H1 (cell line): ENCODE results near the gene MAP3K14. TPM values are rescaled to one million over a fixed set of nuclear protein-coding genes. Genes with fewer than 3 reads are reported as not detected.

Experiments
- CTCF ChIA-PET: fragments of 300-600 bp; sonication (Branson Sonifier 250); formaldehyde crosslinking; loops from one replicate; lab custom pipeline; 2021; ENCODE audit not compliant: partially characterized antibody; lab: Charles Lee
- POLR2A ChIA-PET: fragments of 300-600 bp; sonication (Branson Sonifier 250); formaldehyde crosslinking; loops from one replicate; lab custom pipeline; 2021; ENCODE audit warnings: inconsistent platforms; ENCODE audit not compliant: partially characterized antibody; lab: Charles Lee
- DNase-seq, 2 experiments: peaks; one replicate each; pipeline versions ENCODE4 v3.0.0 to v3.0.0-alpha.2; 2010 to 2022; ENCODE audit warnings: low spot score in 2 of 2, low read depth in 1 of 2, mixed read lengths in 1 of 2
- FAIRE-seq: peaks from 2 replicates; lab custom pipeline; 2011; peaks lifted over from hg19 to GRCh38; lab: Jason Lieb, UNC
- H2AFZ ChIP-seq: 2 replicates; pipeline ENCODE4 v1.8.1; 2012; ENCODE audit warnings: low read length, inconsistent platforms
- H2AK5ac ChIP-seq: 2 replicates; pipeline ENCODE4 v1.6.1; 2013; ENCODE audit warnings: low read depth, low read length
- H2BK120ac ChIP-seq: replicated peaks from 2 replicates; pipeline ENCODE3; 2013; ENCODE audit warnings: low read depth, low read length, inconsistent platforms
- H2BK12ac ChIP-seq: 2 replicates; pipeline ENCODE4 v1.6.1; 2013; ENCODE audit warnings: low read depth, low read length
- H2BK15ac ChIP-seq: 2 replicates; pipeline ENCODE4 v1.6.1; 2013; ENCODE audit warnings: low read length
- H2BK20ac ChIP-seq: 2 replicates; pipeline ENCODE4 v1.6.1; 2013; ENCODE audit warnings: low read length
- H2BK5ac ChIP-seq: 2 replicates; pipeline ENCODE4 v1.6.1; 2013; ENCODE audit warnings: low read depth, low read length
- H3K14ac ChIP-seq: 2 replicates; pipeline ENCODE4 v1.6.1; 2013; ENCODE audit warnings: inconsistent platforms; ENCODE audit not compliant: insufficient read length
- H3K18ac ChIP-seq: 2 replicates; pipeline ENCODE4 v1.6.1; 2013; ENCODE audit warnings: low read length; ENCODE audit errors: extremely low read depth
- H3K23ac ChIP-seq: 2 replicates; pipeline ENCODE4 v1.6.1; 2013; ENCODE audit warnings: inconsistent platforms; ENCODE audit not compliant: insufficient read length
- H3K23me2 ChIP-seq: 2 replicates; pipeline ENCODE4 v1.6.1; 2013; ENCODE audit warnings: low read depth, low read length
- H3K27ac ChIP-seq: 2 replicates; pipeline ENCODE4 v1.6.1; 2011; ENCODE audit warnings: low read depth, low read length, inconsistent platforms
- H3K27me3 ChIP-seq, 4 experiments: replicated peaks in 1 of 4; 1 replicate in 1 of 4; 2 replicates in 3 of 4; pipeline versions ENCODE4 v1.6.1 to v1.8.1; 2011 to 2013; ENCODE audit warnings: low read length in 3 of 4, mild to moderate bottlenecking in 3 of 4, inconsistent platforms in 2 of 4, mixed read lengths in 2 of 4, moderate library complexity in 1 of 4; ENCODE audit not compliant: control insufficient read depth in 3 of 4, insufficient read depth in 3 of 4; ENCODE audit errors: extremely low read depth in 1 of 4
- H3K36me3 ChIP-seq, 4 experiments: 2 replicates each; pipeline versions ENCODE4 v1.6.1 to v1.8.1; 2011 to 2013; ENCODE audit warnings: mild to moderate bottlenecking in 4 of 4, low read length in 3 of 4, moderate library complexity in 2 of 4, control low read depth in 1 of 4, inconsistent platforms in 1 of 4; ENCODE audit not compliant: insufficient read depth in 4 of 4, control insufficient read depth in 2 of 4
- H3K4ac ChIP-seq: replicated peaks from 2 replicates; pipeline ENCODE3; 2013; ENCODE audit warnings: low read length, low read depth, mixed read lengths, inconsistent platforms; ENCODE audit not compliant: insufficient read length
- H3K4me1 ChIP-seq, 4 experiments: replicated peaks in 1 of 4; 1 replicate in 1 of 4; 2 replicates in 3 of 4; pipeline versions ENCODE4 v1.6.1 to v1.8.1; 2011 to 2013; ENCODE audit warnings: low read length in 3 of 4, inconsistent platforms in 2 of 4, mixed read lengths in 1 of 4; ENCODE audit not compliant: insufficient read depth in 4 of 4, control insufficient read depth in 3 of 4
- H3K4me2 ChIP-seq, 2 experiments: 2 replicates each; pipeline versions ENCODE4 v1.6.1 to v1.8.1; 2011 to 2013; ENCODE audit warnings: low read depth in 2 of 2, low read length in 2 of 2, control low read depth in 1 of 2, inconsistent platforms in 1 of 2, mild to moderate bottlenecking in 1 of 2; ENCODE audit not compliant: insufficient read depth in 1 of 2
- H3K4me3 ChIP-seq, 4 experiments: fragments of 200-600, 300-600 bp in 1 of 4; sonication (generic), shearing (Covaris generic), sonication (Bioruptor Twin) in 1 of 4; 2 replicates each; pipeline versions ENCODE4 v1.5.1 to v1.8.1; 2011 to 2016; ENCODE audit warnings: low read length in 4 of 4, low read depth in 3 of 4, control low read depth in 2 of 4, inconsistent platforms in 2 of 4, mild to moderate bottlenecking in 2 of 4, mixed read lengths in 1 of 4, moderate library complexity in 1 of 4; ENCODE audit not compliant: insufficient read depth in 2 of 4; ENCODE audit errors: extremely low read depth in 1 of 4
- H3K56ac ChIP-seq: replicated peaks from 2 replicates; pipeline ENCODE3; 2013; ENCODE audit warnings: low read depth, mild to moderate bottlenecking, mixed read lengths, low read length, inconsistent platforms; ENCODE audit not compliant: insufficient read length
- H3K79me1 ChIP-seq: 2 replicates; pipeline ENCODE4 v1.6.1; 2013; ENCODE audit warnings: low read depth, low read length, control low read depth
- H3K79me2 ChIP-seq, 2 experiments: 2 replicates each; pipeline versions ENCODE4 v1.6.1 to v1.8.1; 2012 to 2013; ENCODE audit warnings: low read length in 2 of 2, mild to moderate bottlenecking in 2 of 2, inconsistent platforms in 1 of 2; ENCODE audit not compliant: insufficient read depth in 2 of 2, control insufficient read depth in 1 of 2
- H3K9ac ChIP-seq, 4 experiments: replicated peaks in 1 of 4; 1 replicate in 1 of 4; 2 replicates in 3 of 4; pipeline versions ENCODE4 v1.6.1 to v1.8.1; 2011 to 2013; ENCODE audit warnings: low read depth in 3 of 4, low read length in 3 of 4, control low read depth in 2 of 4, mild to moderate bottlenecking in 2 of 4, moderate library complexity in 2 of 4, inconsistent platforms in 1 of 4; ENCODE audit errors: extremely low read depth in 1 of 4
- H3K9me3 ChIP-seq, 2 experiments: 2 replicates each; pipeline versions ENCODE4 v1.6.1 to v1.8.1; 2012 to 2013; ENCODE audit warnings: mild to moderate bottlenecking in 2 of 2, moderate library complexity in 2 of 2, control low read depth in 1 of 2, inconsistent platforms in 1 of 2, low read depth in 1 of 2, low read length in 1 of 2, mixed read lengths in 1 of 2; ENCODE audit not compliant: insufficient read depth in 2 of 2
- H4K20me1 ChIP-seq, 2 experiments: replicated peaks in 1 of 2; 2 replicates each; pipeline versions ENCODE3 to v1.8.1; 2011 to 2013; ENCODE audit warnings: inconsistent platforms in 2 of 2, low read length in 2 of 2, mild to moderate bottlenecking in 1 of 2; ENCODE audit not compliant: insufficient read depth in 2 of 2, control insufficient read depth in 1 of 2
- H4K5ac ChIP-seq: 2 replicates; pipeline ENCODE4 v1.6.1; 2013; ENCODE audit warnings: low read length, low read depth, mixed read lengths, inconsistent platforms; ENCODE audit not compliant: insufficient read length
- H4K8ac ChIP-seq: 2 replicates; pipeline ENCODE4 v1.8.0; 2013; ENCODE audit warnings: mild to moderate bottlenecking, moderate library complexity, low read length, inconsistent platforms; ENCODE audit not compliant: insufficient read depth; ENCODE audit errors: extremely low read depth
- H4K91ac ChIP-seq: replicated peaks from 2 replicates; pipeline ENCODE3; 2013; ENCODE audit warnings: low read length, mixed read lengths, inconsistent platforms; ENCODE audit not compliant: insufficient read length
- BCL11A ChIP-seq, 2 experiments: IDR thresholded peaks; one replicate each; pipeline ENCODE4 v1.6.1; 2011; ENCODE audit warnings: low read depth in 2 of 2, low read length in 2 of 2, mild to moderate bottlenecking in 2 of 2
- CEBPB ChIP-seq: IDR thresholded peaks from 2 replicates; pipeline ENCODE4 v1.6.1; 2012; ENCODE audit warnings: low read depth, low read length
- FOSL1 ChIP-seq: IDR thresholded peaks from 2 replicates; pipeline ENCODE4 v1.6.1; 2011; ENCODE audit warnings: mild to moderate bottlenecking, low read depth, low read length, moderate library complexity; ENCODE audit not compliant: insufficient read depth
- JUND ChIP-seq: IDR thresholded peaks from 2 replicates; pipeline ENCODE4 v1.6.1; 2011; ENCODE audit warnings: mild to moderate bottlenecking, improper control_type of control experiment, low read length
- KDM5A ChIP-seq: fragments of 200-600 bp; IDR thresholded peaks from 2 replicates; pipeline ENCODE4 v1.7.1; 2012; ENCODE audit warnings: mild to moderate bottlenecking, low read length, inconsistent platforms, mixed read lengths
- RAD21 ChIP-seq, 2 experiments: IDR thresholded peaks in 1 of 2; conservative IDR thresholded peaks in 1 of 2; 2 replicates each; pipeline ENCODE4 v1.6.1; 2011; ENCODE audit warnings: low read depth in 2 of 2, low read length in 2 of 2, improper control_type of control experiment in 1 of 2, inconsistent platforms in 1 of 2, mild to moderate bottlenecking in 1 of 2, moderate library complexity in 1 of 2
- RBBP5 ChIP-seq: IDR thresholded peaks from 2 replicates; pipeline ENCODE4 v1.7.1; 2012; ENCODE audit warnings: low read depth, mild to moderate bottlenecking, inconsistent platforms, low read length, moderate library complexity, borderline replicate concordance
- RXRA ChIP-seq: IDR thresholded peaks from 2 replicates; pipeline ENCODE4 v1.6.1; 2011; ENCODE audit warnings: low read depth, mild to moderate bottlenecking, low read length, moderate library complexity; ENCODE audit not compliant: insufficient read depth
- SIX5 ChIP-seq: IDR thresholded peaks from 2 replicates; pipeline ENCODE4 v1.6.1; 2011; ENCODE audit warnings: mild to moderate bottlenecking, low read depth, low read length
- ZNF274 ChIP-seq: IDR thresholded peaks from 2 replicates; pipeline ENCODE4 v1.7.0; 2012; ENCODE audit warnings: low read length, borderline replicate concordance; ENCODE audit errors: extremely low read depth
- WGBS, 2 experiments: shearing (Covaris generic) in 1 of 2; methylation state at CpG; one replicate each; pipeline versions ENCODE4 v1.1.6 to v1.1.7; 2013 to 2015; ENCODE audit warnings: low lambda C conversion rate in 2 of 2, mixed read lengths in 2 of 2, inconsistent platforms in 1 of 2, low coverage in 1 of 2, missing lambda C conversion rate in 1 of 2; ENCODE audit not compliant: insufficient replicate concordance in 2 of 2, insufficient coverage in 1 of 2, insufficient read length in 1 of 2; ENCODE audit errors: extremely low coverage in 1 of 2, missing lambda C conversion rate in 1 of 2; 5-methylcytosine and 5-hydroxymethylcytosine counted together
- polyA plus RNA-seq, 7 experiments: library from polyadenylated mRNA; depleted of rRNA in 3 of 7; stranded (reverse) in 5 of 7; unstranded in 2 of 7; fragments of >200 nt in 5 of 7; fragments of 200-250 nt in 2 of 7; gene quantifications; 1 replicate in 5 of 7; 2 replicates in 1 of 7; 4 replicates in 1 of 7; pipeline versions ENCODE4 v1.2.1 to v1.2.3, GENCODE V29; 2011 to 2013; ENCODE audit warnings: missing spikeins in 2 of 7, mixed read lengths in 2 of 7
- total RNA-seq: library from RNA; stranded (reverse); fragmentation: NEBNext Ultra II Directional; extraction: Animal tissue kit (Norgen Biotek cat#: 25700); gene quantifications from 2 replicates; pipeline ENCODE4 v1.2.1, GENCODE V29; 2021

The MAP3K14 gene
- total and polyA plus RNA-seq, 2 of the 8 experiments (the other 6 are each of a cell fraction or from before 2014, with no cell fraction given) = 5.2 to 6.1 TPM

DNA sequence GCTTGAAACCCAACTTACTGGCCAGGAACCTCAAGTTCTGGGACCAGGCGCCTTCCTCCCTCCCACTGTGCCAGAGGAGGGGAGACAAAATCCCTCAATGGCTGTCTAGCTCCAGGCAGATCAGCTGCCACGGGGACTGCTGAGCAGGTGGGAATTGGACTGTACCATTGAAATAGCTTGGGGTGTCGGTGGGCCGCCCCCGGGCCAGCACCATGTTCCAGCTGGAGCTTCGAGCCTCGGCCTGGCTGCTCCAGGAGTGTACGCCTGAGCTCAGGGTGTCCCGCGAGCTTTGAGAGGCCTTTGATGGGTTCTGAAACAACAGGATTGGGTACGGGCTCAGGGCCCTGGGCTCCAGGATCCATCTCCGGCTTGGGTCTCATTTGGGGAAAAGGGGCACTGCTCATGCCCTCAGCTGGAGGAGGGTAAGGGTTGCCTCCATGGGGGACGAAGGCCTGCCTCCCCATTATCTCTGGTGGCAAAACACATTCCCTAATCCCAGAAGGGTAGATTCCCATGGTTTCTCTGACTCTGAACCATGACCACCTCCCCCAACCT is 50.4 kb downstream of the MAP3K14 start:
- Histone ChIP-seq H3K9me3 (no peaks in the 10 kb centered on the region), H3K23me2 (peaks cover 4% of the 10 kb centered on the region), H3K23ac (no peak overlapping the region), H4K5ac (no peak overlapping the region), H3K9ac (no peak overlapping the region), H3K4me2 (no peak overlapping the region), H3K27me3 (no peaks in the 10 kb centered on the region; a peak in 1 of 7 replicates), H2BK15ac (no peak overlapping the region), H3K79me1 (no peaks in the 10 kb centered on the region), H2BK120ac (no peak overlapping the region), H2AK5ac (no peak overlapping the region), H4K20me1 (no peaks in the 10 kb centered on the region), H4K91ac (no peak overlapping the region), H3K4me3 (no peak overlapping the region), H2BK20ac (no peak overlapping the region), H2BK12ac (no peak overlapping the region), H2BK5ac (no peak overlapping the region), H3K4me1 (peaks cover 4 to 10% (median 5%) of the 10 kb centered on the region in 4 experiments; a peak in 5 of 7 replicates), H3K56ac (no peak overlapping the region), H2AFZ (no peak overlapping the region), H3K14ac (no peak overlapping the region), H3K36me3 (peaks cover 4 to 17% (median 12%) of the 10 kb centered on the region in 4 experiments), H3K4ac (no peak overlapping the region), H3K18ac (no peak overlapping the region), H4K8ac (no peak overlapping the region), H3K27ac (no peak overlapping the region), H3K79me2 (no peaks in the 10 kb centered on the region)
- POLR2A ChIA-PET = interaction anchor here (0.7 to 4.3 kb wide), 2 partner anchors 14 to 65 kb away, joined by 3 to 16 read pairs; no protein-coding TSS in a partner anchor
- WGBS, 2 experiments = 96% methylated on average over 13 of the region's 13 CpGs; no CpG with 5 or more reads in 1 of the 2 experiments
- CTCF ChIA-PET = interaction anchor here (0.6 to 29.1 kb wide), 11 partner anchors 10 to 149 kb away, joined by 3 to 579 read pairs (median 12); partner anchors contain the start of gene ACBD4
- no peak for FAIRE-seq
- no peak for DNase-seq
- TF ChIP-seq RAD21 (IDR thresholded peaks at IDR 0.05 in 1 of 2, conservative IDR thresholded peaks at IDR 0.05 in 1 of 2; ENCODE audit: low read depth in 2 of 2, low read length in 2 of 2) (no peak), RXRA (no peak), CEBPB (no peak), JUND (no peak), RBBP5 (no peak), BCL11A (IDR thresholded peaks at IDR 0.05; ENCODE audit: low read depth in 2 of 2, low read length in 2 of 2) (no peak), FOSL1 (no peak), KDM5A (no peak), ZNF274 (no peak), SIX5 (no peak)
